SK-N-SH treated with all-trans-retinoic acid at 6 μM for 48 hours (cell line): Measurements from ENCODE around the gene ZNF846.
"Not testable (repeated sequence)": the region's sequence is repeated elsewhere in the genome, so short reads cannot be mapped to it uniquely, and the experiment has no call there.

Experiments
- PPARA ChIP-seq: fragments of 250-450 bp; sonication (Bioruptor Pico); IDR thresholded peaks from 2 replicates; pipeline ENCODE4 v1.5.0; 2020; ENCODE audit warnings: mild to moderate bottlenecking, borderline replicate concordance
- RARB ChIP-seq: fragments of 250-450 bp; sonication (Bioruptor Pico); IDR thresholded peaks from 2 replicates; pipeline ENCODE4 v1.8.0; 2021; ENCODE audit warnings: mild to moderate bottlenecking, moderate library complexity
- ZNF70 ChIP-seq: fragments of 450-650 bp; formaldehyde crosslinking; IDR thresholded peaks from 2 replicates; pipeline ENCODE4 v1.5.0; 2020; ENCODE audit warnings: mild to moderate bottlenecking, moderate library complexity
- TF ChIP-seq, protein P1 (sequence below): fragments of 250-450 bp; sonication (Bioruptor Pico); IDR thresholded peaks from 2 replicates; pipeline ENCODE4 v1.8.0; 2020; ENCODE audit warnings: mild to moderate bottlenecking, moderate library complexity, borderline replicate concordance
- TF ChIP-seq, protein P2 (sequence below): fragments of 250-450 bp; sonication (Bioruptor Pico); IDR thresholded peaks from 2 replicates; pipeline ENCODE4 v1.5.1; 2021; ENCODE audit warnings: mild to moderate bottlenecking, moderate library complexity
- TF ChIP-seq, protein P3 (sequence below): fragments of 250-450 bp; sonication (Bioruptor Pico); IDR thresholded peaks from 2 replicates; pipeline ENCODE4 v1.5.0; 2020; ENCODE audit warnings: mild to moderate bottlenecking, moderate library complexity

DNA sequence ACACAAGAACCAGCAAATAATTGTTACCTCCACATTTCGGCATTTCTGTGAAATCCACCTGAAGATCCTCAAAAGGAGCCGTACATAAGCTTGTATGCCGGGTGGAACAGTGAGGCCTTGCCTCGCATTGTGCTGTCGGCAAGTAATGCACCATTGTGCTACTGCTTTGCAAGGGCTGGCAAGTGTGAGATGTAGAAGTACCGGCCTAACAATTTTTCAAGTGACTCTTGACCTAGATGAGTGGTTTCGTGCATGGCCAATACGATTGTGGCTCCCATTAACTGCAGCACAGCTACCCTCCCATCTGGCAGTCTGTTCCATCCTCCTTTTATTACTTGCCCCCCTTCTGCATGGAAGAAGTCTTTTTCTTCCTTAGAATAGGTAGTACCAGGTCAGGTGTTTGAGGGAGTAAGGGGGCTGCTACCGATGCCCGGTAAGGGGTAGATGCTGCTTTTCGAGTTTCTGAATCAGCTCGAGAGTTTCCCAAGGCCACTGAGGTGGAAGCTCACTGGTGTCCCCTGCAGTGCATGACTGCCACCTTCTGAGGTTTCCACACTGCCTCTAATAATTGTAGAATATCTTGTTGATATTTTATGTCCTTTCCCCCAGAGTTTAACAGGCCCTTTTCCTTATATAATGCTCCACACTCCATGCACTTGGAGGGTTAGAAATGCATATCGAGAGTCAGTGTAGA, 42.9 kb downstream of the ZNF846 start:
- TF ChIP-seq, protein P1, sequence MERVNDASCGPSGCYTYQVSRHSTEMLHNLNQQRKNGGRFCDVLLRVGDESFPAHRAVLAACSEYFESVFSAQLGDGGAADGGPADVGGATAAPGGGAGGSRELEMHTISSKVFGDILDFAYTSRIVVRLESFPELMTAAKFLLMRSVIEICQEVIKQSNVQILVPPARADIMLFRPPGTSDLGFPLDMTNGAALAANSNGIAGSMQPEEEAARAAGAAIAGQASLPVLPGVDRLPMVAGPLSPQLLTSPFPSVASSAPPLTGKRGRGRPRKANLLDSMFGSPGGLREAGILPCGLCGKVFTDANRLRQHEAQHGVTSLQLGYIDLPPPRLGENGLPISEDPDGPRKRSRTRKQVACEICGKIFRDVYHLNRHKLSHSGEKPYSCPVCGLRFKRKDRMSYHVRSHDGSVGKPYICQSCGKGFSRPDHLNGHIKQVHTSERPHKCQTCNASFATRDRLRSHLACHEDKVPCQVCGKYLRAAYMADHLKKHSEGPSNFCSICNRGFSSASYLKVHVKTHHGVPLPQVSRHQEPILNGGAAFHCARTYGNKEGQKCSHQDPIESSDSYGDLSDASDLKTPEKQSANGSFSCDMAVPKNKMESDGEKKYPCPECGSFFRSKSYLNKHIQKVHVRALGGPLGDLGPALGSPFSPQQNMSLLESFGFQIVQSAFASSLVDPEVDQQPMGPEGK = not testable (repeated sequence)
- TF ChIP-seq RARB, ZNF70, PPARA (CRISPR knock-in tag): not testable (repeated sequence)
- TF ChIP-seq, protein P2, sequence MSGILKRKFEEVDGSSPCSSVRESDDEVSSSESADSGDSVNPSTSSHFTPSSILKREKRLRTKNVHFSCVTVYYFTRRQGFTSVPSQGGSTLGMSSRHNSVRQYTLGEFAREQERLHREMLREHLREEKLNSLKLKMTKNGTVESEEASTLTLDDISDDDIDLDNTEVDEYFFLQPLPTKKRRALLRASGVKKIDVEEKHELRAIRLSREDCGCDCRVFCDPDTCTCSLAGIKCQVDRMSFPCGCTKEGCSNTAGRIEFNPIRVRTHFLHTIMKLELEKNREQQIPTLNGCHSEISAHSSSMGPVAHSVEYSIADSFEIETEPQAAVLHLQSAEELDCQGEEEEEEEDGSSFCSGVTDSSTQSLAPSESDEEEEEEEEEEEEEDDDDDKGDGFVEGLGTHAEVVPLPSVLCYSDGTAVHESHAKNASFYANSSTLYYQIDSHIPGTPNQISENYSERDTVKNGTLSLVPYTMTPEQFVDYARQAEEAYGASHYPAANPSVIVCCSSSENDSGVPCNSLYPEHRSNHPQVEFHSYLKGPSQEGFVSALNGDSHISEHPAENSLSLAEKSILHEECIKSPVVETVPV (CRISPR knock-in tag) = not testable (repeated sequence)
- TF ChIP-seq, protein P3, sequence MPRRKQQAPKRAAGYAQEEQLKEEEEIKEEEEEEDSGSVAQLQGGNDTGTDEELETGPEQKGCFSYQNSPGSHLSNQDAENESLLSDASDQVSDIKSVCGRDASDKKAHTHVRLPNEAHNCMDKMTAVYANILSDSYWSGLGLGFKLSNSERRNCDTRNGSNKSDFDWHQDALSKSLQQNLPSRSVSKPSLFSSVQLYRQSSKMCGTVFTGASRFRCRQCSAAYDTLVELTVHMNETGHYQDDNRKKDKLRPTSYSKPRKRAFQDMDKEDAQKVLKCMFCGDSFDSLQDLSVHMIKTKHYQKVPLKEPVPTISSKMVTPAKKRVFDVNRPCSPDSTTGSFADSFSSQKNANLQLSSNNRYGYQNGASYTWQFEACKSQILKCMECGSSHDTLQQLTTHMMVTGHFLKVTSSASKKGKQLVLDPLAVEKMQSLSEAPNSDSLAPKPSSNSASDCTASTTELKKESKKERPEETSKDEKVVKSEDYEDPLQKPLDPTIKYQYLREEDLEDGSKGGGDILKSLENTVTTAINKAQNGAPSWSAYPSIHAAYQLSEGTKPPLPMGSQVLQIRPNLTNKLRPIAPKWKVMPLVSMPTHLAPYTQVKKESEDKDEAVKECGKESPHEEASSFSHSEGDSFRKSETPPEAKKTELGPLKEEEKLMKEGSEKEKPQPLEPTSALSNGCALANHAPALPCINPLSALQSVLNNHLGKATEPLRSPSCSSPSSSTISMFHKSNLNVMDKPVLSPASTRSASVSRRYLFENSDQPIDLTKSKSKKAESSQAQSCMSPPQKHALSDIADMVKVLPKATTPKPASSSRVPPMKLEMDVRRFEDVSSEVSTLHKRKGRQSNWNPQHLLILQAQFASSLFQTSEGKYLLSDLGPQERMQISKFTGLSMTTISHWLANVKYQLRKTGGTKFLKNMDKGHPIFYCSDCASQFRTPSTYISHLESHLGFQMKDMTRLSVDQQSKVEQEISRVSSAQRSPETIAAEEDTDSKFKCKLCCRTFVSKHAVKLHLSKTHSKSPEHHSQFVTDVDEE (CRISPR knock-in tag) = not testable (repeated sequence)
